Gastroesophageal sphincter (tissue), 3 donors: Measurements from ENCODE around the gene BAIAP2.

Source experiments
- CTCF ChIP-seq, 4 experiments: fragments of 200-600 bp in 2 of 4; fragments of 450-650 bp in 2 of 4; sonication (generic) in 1 of 4; IDR thresholded peaks; one replicate each; pipeline ENCODE4 v1.5.1; 2017 to 2019; ENCODE audit warnings: antibody characterized with exemption in 4 of 4, mild to moderate bottlenecking in 2 of 4, moderate library complexity in 2 of 4
- POLR2A ChIP-seq, 2 donors: fragments of 450-650 bp; IDR thresholded peaks; one replicate each; pipeline ENCODE4 v1.6.1; 2017; ENCODE audit warnings: antibody characterized with exemption in 2 of 2, mild to moderate bottlenecking in 2 of 2, moderate library complexity in 1 of 2

- TF ChIP-seq POLR2A (IDR thresholded peaks at IDR 0.05) (no peak), CTCF (IDR thresholded peaks at IDR 0.05) (no peak)
These were observed 96.7 kb downstream of the BAIAP2 start for GRCh38 chr17:81131486-81132196.
